Activated CD4-positive, alpha-beta T cell treated with anti-CD3 and anti-CD28 coated beads for 36 hours (primary cell): ENCODE data around the gene CHN2. TPM values are rescaled to one million over a fixed set of nuclear protein-coding genes. Genes with fewer than 3 reads are reported as not detected.

ENCODE experiments used
- ATAC-seq: fragments of 200-7000 bp; cut with Tn5 transposase; one replicate; pipeline ENCODE4 v1.10.0; 2021; ENCODE audit warnings: mild to moderate bottlenecking, moderate library complexity
- CTCF ChIA-PET: fragments of 350-600 bp; sonication (Branson Sonifier 250); formaldehyde crosslinking; loops from one replicate; lab custom pipeline; 2021; ENCODE audit warnings: antibody characterized with exemption; lab: Charles Lee
- POLR2A ChIA-PET: fragments of 350-600 bp; sonication (Branson Sonifier 250); formaldehyde crosslinking; loops from one replicate; lab custom pipeline; 2021; ENCODE audit warnings: antibody characterized with exemption, inconsistent platforms; lab: Charles Lee
- DNase-seq: peaks from one replicate; pipeline ENCODE4 v3.0.0-alpha.2; 2020
- H3K27ac Mint-ChIP-seq: one replicate; pipeline ENCODE4 v1.8.0; 2021; ENCODE audit warnings: mixed read lengths
- H3K27me3 Mint-ChIP-seq: one replicate; pipeline ENCODE4 v1.8.0; 2021; ENCODE audit warnings: mixed read lengths
- H3K36me3 Mint-ChIP-seq: one replicate; pipeline ENCODE4 v1.8.0; 2021; ENCODE audit warnings: low read depth, mixed read lengths
- H3K4me1 Mint-ChIP-seq: one replicate; pipeline ENCODE4 v1.8.0; 2021; ENCODE audit warnings: mixed read lengths
- H3K4me3 Mint-ChIP-seq: one replicate; pipeline ENCODE4 v1.8.0; 2021; ENCODE audit warnings: mild to moderate bottlenecking, moderate library complexity, mixed read lengths
- H3K9me3 Mint-ChIP-seq: one replicate; pipeline ENCODE4 v1.8.0; 2021; ENCODE audit warnings: low read depth, mixed read lengths
- intact Hi-C, 2 experiments: fragments of 100-400 bp; cut with DNase I in 1 of 2; cut with micrococcal nuclease in 1 of 2; formaldehyde crosslinking; loops; one replicate each; pipeline versions ENCODE4 v1.14.2 to v1.15.1; 2022 to 2024; cut with DNase I, micrococcal nuclease
- total RNA-seq, 2 experiments: library from RNA; stranded (reverse); gene quantifications; one replicate each; pipeline ENCODE4 v1.2.3, GENCODE V29; 2021

Gene CHN2
- total RNA-seq, 2 experiments from 2014 or later: 0.25 to 0.39 TPM

DNA sequence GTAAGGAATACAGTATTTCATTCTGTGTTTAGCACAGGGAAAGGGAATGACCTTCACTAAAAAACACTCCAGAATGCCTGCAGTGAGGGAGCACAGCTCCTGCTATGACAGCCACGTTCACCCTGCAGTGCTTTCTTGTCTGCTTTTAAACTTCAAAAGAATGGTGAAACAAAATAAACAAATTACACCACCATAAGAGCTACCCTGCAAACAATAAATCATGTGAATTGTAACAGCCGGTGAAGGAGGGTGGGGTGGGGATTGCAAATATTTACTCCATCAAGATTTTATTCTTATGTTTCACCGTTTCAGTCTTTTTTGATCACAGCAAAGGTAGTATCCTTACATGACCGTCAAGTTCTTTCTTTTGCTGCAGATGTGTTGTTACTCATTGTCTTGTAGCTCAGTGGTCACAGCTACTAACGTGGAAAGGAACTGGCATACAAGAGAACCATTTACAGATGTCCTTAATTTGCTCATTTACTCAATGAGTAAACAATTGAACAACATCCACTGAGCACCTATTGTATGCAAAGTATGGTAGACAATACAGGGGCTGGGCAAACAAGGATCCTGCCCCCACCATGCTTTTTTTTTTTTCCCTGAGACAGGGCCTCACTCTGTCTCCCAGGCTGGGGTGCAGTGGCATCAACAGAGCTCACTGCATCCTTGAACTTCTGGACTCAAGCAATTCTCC, 4.1 kb upstream of the CHN2 start:
- Mint-ChIP-seq H3K4me1 (peaks cover 5% of the 10 kb centered on the region), H3K4me3 (no peak overlapping the region), H3K27me3 (peaks cover 31% of the 10 kb centered on the region), H3K9me3 (no peaks in the 10 kb centered on the region), H3K36me3 (no peaks in the 10 kb centered on the region), H3K27ac (no peak overlapping the region)
- intact Hi-C loops: loop anchor here in 1 of 2 experiments (1.0 kb wide), 1 partner anchor 155 kb away; no protein-coding TSS in a partner anchor
- DNase-seq (no peak), ATAC-seq (no peak)
- ChIA-PET POLR2A (no interaction called here), CTCF (interaction anchor here (0.7 to 4.8 kb wide), 19 partner anchors 8 to 1471 kb away, joined by 3 to 36 read pairs (median 4); no protein-coding TSS in a partner anchor)

DNA sequence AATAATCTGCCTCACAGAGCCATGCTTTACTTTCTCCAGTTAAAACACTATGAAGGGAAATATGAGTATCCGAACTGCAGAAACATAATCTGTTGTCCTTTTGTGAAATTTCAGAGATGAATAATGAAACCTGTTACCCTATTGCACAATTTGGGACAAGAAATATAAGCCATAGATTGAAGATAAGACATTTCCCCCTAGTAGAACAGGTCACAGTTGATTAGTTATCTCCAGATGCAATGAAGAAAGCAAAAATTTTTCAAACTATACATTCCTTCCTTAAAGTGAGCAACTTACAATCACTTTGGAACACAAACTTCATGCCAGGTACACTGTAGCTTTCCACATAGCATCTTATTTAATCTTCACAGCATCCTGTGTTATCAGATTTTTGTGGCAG, 2.3 kb upstream of the CHN2 start:
- ATAC-seq: no peak
- H3K27me3 Mint-ChIP-seq: peaks cover 44% of the 10 kb centered on the region
- H3K4me3 Mint-ChIP-seq: no peak overlapping the region
- intact Hi-C loops: no loop called here
- no peak for DNase-seq
- no peaks in the 10 kb centered on the region for H3K9me3 Mint-ChIP-seq
- ChIA-PET CTCF (interaction anchor here (0.7 to 1.2 kb wide), 2 partner anchors 108 to 268 kb away, joined by 3 read pairs; no protein-coding TSS in a partner anchor), POLR2A (no interaction called here)
- H3K36me3 Mint-ChIP-seq: no peaks in the 10 kb centered on the region
- peaks cover 16% of the 10 kb centered on the region for H3K4me1 Mint-ChIP-seq
- no peak overlapping the region for H3K27ac Mint-ChIP-seq

DNA sequence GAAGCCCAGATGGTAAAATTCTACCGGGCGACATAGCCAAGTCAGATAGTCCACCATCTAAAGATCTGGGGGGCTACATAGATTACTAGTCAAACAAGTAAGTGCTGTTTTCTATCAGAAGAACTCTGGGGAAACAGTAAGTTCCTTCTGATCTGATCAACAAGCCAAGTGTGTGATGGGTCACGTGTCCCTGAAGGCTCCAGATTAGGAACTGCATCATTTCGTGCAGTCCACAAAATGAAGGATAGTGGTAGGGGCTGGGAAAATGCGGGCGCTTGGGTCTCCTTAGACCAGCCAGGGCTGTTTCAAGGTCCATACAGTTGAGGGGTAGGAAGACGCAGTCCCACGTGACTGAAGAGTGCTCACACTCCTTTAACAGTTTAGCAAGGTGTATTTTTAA, 1.8 kb upstream of the CHN2 start:
- Mint-ChIP-seq H3K27ac (no peak overlapping the region), H3K9me3 (no peaks in the 10 kb centered on the region), H3K4me1 (peaks cover 16% of the 10 kb centered on the region), H3K4me3 (no peak overlapping the region), H3K36me3 (no peaks in the 10 kb centered on the region), H3K27me3 (peaks cover 49% of the 10 kb centered on the region)
- CTCF ChIA-PET: interaction anchor here (1.2 kb wide), 1 partner anchor 108 kb away, joined by 3 read pairs; no protein-coding TSS in a partner anchor
- POLR2A ChIA-PET: no interaction called here
- no peak for DNase-seq
- intact Hi-C loops: no loop called here
- no peak for ATAC-seq

DNA sequence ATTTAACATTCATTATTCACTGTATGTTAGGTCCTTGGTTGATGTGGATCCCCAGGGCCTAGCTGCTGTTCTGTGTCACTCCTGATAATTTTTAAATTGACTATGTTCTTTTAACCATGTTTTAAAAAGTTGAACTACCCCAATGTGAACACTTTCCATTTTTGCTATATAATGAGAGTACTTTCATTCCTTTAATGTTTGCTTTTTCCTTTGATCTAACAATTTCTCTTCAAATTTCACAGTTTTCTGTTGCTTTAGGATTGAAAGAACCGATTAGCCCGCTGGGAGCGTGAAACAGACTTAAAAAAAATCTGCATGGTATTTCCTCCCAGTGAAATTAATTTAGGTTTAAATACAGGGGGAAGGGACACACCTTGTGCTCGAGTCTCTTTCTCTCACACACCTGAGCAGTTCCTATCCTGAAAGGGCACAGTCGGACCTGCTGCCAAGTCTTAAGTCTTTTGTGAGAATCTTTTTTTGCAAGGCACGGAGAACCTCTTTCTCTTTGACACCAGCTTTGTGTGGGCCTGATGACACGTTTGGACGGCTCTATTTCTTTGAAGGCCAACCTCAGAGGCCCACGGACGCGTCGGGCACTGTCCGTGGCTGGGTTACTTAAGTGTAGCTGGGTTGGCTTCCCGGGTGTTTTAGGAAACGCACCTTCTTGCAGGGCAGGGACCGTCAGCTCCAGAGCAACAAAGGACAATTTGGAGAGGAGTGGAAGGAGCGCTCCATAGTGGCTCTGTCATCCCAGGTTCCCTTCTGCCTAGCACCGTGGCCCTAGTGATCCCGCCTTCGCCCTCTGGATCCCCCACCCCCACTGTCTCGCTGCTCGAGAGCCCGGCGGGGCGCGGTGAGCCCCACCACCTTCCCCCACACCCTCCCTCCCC, 1.0 kb upstream of the CHN2 start:
- H3K4me3 Mint-ChIP-seq: peak overlapping the region; percentile 80
- intact Hi-C loops: loop anchor here in 1 of 2 experiments (2.0 kb wide), 1 partner anchor 51 kb away; no protein-coding TSS in a partner anchor
- peaks cover 51% of the 10 kb centered on the region for H3K27me3 Mint-ChIP-seq
- ChIA-PET CTCF (interaction anchor here (0.7 kb wide), 1 partner anchor 309 kb away, joined by 3 read pairs; no protein-coding TSS in a partner anchor), POLR2A (no interaction called here)
- no peaks in the 10 kb centered on the region for H3K36me3 Mint-ChIP-seq
- DNase-seq (no peak), ATAC-seq (no peak)
- no peak overlapping the region for H3K27ac Mint-ChIP-seq
- H3K4me1 Mint-ChIP-seq: peaks cover 16% of the 10 kb centered on the region
- H3K9me3 Mint-ChIP-seq: no peaks in the 10 kb centered on the region

DNA sequence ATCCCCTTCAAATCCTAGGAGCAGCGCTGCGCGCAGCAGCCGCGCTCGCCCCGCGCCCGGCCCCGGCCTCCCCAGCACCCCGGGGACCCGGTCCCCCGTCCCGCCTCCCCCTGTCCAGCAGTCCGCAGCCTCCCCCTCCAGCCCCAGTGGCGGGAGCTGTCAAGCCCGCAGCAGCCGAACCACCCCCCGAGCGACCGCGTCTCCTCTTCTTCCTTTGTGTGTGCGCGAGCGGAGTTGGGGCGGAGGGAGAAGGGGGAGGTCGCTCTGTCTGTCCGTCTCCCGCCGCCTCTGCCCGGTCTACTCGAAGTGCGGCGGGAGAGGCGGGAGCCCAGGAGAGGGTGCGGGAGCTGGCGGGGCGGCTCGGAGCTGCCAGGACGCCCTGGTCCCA, 375 bp upstream of the CHN2 start:
- no peak for ATAC-seq
- CTCF ChIA-PET: interaction anchor here (0.7 kb wide), 1 partner anchor 310 kb away, joined by 3 read pairs; no protein-coding TSS in a partner anchor

DNA sequence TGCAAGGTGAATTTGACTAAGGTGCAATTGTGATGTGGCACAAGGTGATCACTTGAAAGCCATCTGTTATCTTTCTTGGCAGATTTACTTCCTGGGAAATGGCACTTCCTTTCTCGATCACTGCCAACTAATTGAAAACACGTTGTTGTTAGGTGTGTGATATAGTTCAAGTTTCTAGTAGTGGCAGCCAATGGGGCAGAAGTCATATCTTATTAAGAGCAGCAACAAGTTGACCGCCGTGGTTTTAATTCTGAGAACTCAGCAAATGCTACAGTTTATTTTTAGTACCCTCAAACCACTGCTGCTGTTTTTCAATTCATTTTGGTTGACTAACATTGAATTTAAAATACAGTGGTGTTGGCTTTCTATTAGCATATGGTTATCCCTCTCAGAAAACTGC, 1.6 kb downstream of the CHN2 start:
- no peak for ATAC-seq
- H3K4me1 Mint-ChIP-seq: peaks cover 16% of the 10 kb centered on the region
- no peak overlapping the region for H3K4me3 Mint-ChIP-seq
- no peaks in the 10 kb centered on the region for H3K36me3 Mint-ChIP-seq
- DNase-seq: no peak
- H3K27me3 Mint-ChIP-seq: peaks cover 51% of the 10 kb centered on the region
- POLR2A ChIA-PET: no interaction called here
- no peaks in the 10 kb centered on the region for H3K9me3 Mint-ChIP-seq
- H3K27ac Mint-ChIP-seq: no peak overlapping the region
- CTCF ChIA-PET: no interaction called here
- intact Hi-C loops: no loop called here

More for the DNA sequence above, 375 bp upstream of the CHN2 start:
- no peaks in the 10 kb centered on the region for H3K9me3 Mint-ChIP-seq
- H3K27ac Mint-ChIP-seq: no peak overlapping the region
- DNase-seq: peak; percentile 14
- peaks cover 50% of the 10 kb centered on the region for H3K27me3 Mint-ChIP-seq
- intact Hi-C loops: loop anchor here in 1 of 2 experiments (2.0 kb wide), 1 partner anchor 51 kb away; no protein-coding TSS in a partner anchor
- peak overlapping the region; percentile 80 for H3K4me3 Mint-ChIP-seq
- peaks cover 16% of the 10 kb centered on the region for H3K4me1 Mint-ChIP-seq
- no peaks in the 10 kb centered on the region for H3K36me3 Mint-ChIP-seq
- POLR2A ChIA-PET: no interaction called here

DNA sequence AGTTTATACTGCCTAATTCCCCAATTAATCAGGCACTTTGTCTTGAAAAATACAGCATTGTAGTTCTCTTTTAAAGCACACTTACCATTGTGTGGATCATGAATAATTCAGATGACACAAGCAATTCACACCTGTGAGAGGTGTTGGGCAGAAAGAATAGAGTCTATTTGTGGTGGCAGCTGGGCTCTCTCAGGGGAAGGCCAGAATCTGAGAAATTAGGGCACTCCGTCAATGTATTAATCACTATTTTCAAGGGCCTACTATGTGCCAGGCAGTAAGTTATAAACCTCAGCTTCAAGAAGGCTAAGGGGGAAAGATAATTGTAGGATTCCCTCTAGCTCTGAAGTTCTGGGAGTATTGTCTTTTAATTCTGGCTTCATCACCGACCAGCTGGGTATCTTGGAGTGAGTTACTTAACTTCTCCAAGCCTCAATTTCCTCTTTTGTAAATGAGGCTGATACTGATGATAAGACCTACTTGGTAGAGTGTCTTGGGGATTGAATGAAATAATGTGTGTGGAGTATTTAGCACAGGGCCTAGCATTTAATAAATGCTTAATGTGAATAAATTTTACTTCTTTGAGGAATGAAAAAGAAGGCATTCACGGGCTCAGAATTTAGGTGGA, 2.5 kb downstream of the CHN2 start:
- Mint-ChIP-seq H3K27ac (no peak overlapping the region), H3K4me1 (peaks cover 16% of the 10 kb centered on the region), H3K9me3 (no peaks in the 10 kb centered on the region), H3K27me3 (peaks cover 48% of the 10 kb centered on the region), H3K36me3 (no peaks in the 10 kb centered on the region), H3K4me3 (no peak overlapping the region)
- intact Hi-C loops: no loop called here
- POLR2A ChIA-PET: no interaction called here
- CTCF ChIA-PET: no interaction called here
- DNase-seq (no peak), ATAC-seq (no peak)

DNA sequence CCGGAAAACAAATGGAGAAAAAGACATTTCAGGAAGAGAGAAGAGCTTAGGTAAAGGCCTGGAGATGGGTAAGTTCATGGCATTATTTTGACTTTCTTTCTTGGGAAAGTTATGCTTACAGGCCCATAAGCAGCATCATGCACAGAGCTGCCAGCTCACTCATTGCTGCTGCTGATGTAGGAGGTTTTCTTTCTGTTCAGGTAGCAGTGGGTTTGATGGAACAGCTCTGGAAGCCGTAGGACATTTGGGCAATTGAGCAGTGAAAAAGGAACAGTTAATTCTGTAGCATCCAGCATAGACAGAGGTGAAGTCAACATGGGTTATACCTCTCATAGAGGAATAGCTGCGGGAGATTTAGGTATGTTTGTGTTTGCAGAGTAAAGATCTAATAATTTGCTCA, 3.3 kb downstream of the CHN2 start:
- POLR2A ChIA-PET: no interaction called here

DNA sequence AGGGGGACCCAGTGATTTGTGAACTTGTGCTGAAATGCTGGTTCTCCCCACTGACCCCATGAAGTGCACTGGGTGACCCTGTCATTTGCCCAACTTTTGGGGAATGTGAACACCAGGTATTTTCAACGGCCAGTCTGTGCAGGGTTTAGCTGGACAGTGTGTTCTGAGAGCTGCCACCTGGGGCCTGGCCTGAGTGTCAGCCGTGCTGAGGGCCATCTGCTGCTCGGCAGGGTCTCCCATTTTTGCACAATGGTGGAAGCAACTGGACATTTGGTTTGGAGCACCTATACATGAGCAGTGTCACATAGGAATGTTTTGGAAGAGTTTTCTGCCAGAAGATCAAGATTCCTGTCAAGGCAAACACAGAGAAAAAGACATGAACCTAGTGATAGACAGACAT, 5.2 kb downstream of the CHN2 start:
- ChIA-PET POLR2A (no interaction called here), CTCF (interaction anchor here (2.0 kb wide), 2 partner anchors 10 kb away, joined by 10 to 13 read pairs; no protein-coding TSS in a partner anchor)
- Mint-ChIP-seq H3K27me3 (peaks cover 33% of the 10 kb centered on the region), H3K4me3 (no peak overlapping the region), H3K36me3 (no peaks in the 10 kb centered on the region), H3K4me1 (peaks cover 16% of the 10 kb centered on the region), H3K27ac (no peak overlapping the region), H3K9me3 (no peaks in the 10 kb centered on the region)
- ATAC-seq: no peak
- intact Hi-C loops: no loop called here
- no peak for DNase-seq

More for the DNA sequence above, 3.3 kb downstream of the CHN2 start:
- no peaks in the 10 kb centered on the region for H3K36me3 Mint-ChIP-seq
- H3K4me1 Mint-ChIP-seq: peaks cover 16% of the 10 kb centered on the region
- H3K4me3 Mint-ChIP-seq: no peak overlapping the region
- no peak for ATAC-seq
- intact Hi-C loops: no loop called here
- H3K27ac Mint-ChIP-seq: no peak overlapping the region
- peaks cover 43% of the 10 kb centered on the region for H3K27me3 Mint-ChIP-seq
- CTCF ChIA-PET: interaction anchor here (0.7 to 2.0 kb wide), 3 partner anchors 9 to 276 kb away, joined by 3 to 13 read pairs (median 4); no protein-coding TSS in a partner anchor
- DNase-seq: no peak
- no peaks in the 10 kb centered on the region for H3K9me3 Mint-ChIP-seq

DNA sequence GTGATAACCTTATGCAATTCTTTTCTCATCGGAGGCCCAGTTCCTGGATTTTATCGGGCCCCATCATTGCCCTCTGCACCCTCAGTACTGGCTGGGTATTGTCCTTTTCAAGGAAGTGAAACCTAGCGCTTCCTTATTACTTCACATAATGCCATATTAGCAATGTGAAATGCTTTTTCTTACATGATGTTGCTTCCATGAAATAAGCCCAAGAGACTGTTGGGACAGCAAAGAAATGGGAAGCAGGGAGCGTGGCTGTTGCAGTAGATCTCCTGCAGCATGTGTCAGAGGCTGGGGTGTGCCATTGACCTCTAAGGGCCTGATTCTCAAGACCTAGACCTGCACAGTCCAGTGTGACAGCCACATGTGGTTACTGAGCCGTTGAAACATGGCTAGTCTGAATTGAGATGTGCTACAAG, 8.1 kb downstream of the CHN2 start:
- ChIA-PET POLR2A (no interaction called here), CTCF (no interaction called here)
- Mint-ChIP-seq H3K4me3 (no peak overlapping the region), H3K27ac (no peak overlapping the region), H3K9me3 (no peaks in the 10 kb centered on the region), H3K27me3 (peaks cover 11% of the 10 kb centered on the region), H3K36me3 (no peaks in the 10 kb centered on the region), H3K4me1 (peaks cover 6% of the 10 kb centered on the region)
- no peak for ATAC-seq
- no peak for DNase-seq
- intact Hi-C loops: no loop called here
